ENCODE results near the gene KAT6B.
"Not testable (repeated sequence)": the region's sequence is repeated elsewhere in the genome, so short reads cannot be mapped to it uniquely, and the experiment has no call there.

The KAT6B gene

GRCh38 chr10:75038335-75038734 is 211.9 kb downstream of the KAT6B start:
- DNase-seq (ENCODE audit: low spot score): no peak

GRCh38 chr10:75040576-75040975 is 214.2 kb downstream of the KAT6B start:
- no peak for DNase-seq (ENCODE audit: low spot score)

GRCh38 chr10:75042292-75042974 is 216.0 kb downstream of the KAT6B start:
- DNase-seq (ENCODE audit: low spot score): no peak

- peak; percentile 6 for DNase-seq (ENCODE audit: low spot score)
Observed at GRCh38 chr10:75043256-75044131, 217.1 kb downstream of the KAT6B start.

- DNase-seq (ENCODE audit: low spot score): no peak
Observed at GRCh38 chr10:75048669-75049098, 222.3 kb downstream of the KAT6B start.

GRCh38 chr10:75049316-75050148 is 223.1 kb downstream of the KAT6B start:
- no peak for DNase-seq (ENCODE audit: low spot score)

- DNase-seq (ENCODE audit: low spot score): no peak
Observed at GRCh38 chr10:75050149-75050919, 223.9 kb downstream of the KAT6B start.

GRCh38 chr10:75051308-75051707 is 224.9 kb downstream of the KAT6B start:
- DNase-seq (ENCODE audit: low spot score): no peak

GRCh38 chr10:75055896-75056406 is 229.6 kb downstream of the KAT6B start:
- not testable (repeated sequence) for DNase-seq (ENCODE audit: low spot score)

GRCh38 chr10:75057680-75058079 is 231.3 kb downstream of the KAT6B start:
- DNase-seq (ENCODE audit: low spot score): no peak

- DNase-seq (ENCODE audit: low spot score): no peak
Observed at GRCh38 chr10:75058161-75058560, 231.8 kb downstream of the KAT6B start.

- no peak for DNase-seq (ENCODE audit: low spot score)
Observed at GRCh38 chr10:75061709-75062505, 235.5 kb downstream of the KAT6B start.

- DNase-seq (ENCODE audit: low spot score): no peak
Observed at GRCh38 chr10:75062506-75063299, 236.3 kb downstream of the KAT6B start.

GRCh38 chr10:75063461-75064230 is 237.2 kb downstream of the KAT6B start:
- DNase-seq (ENCODE audit: low spot score): no peak

GRCh38 chr10:75065076-75065475 is 238.7 kb downstream of the KAT6B start:
- DNase-seq (ENCODE audit: low spot score): no peak

- no peak for DNase-seq (ENCODE audit: low spot score)
Observed at GRCh38 chr10:75066271-75066670, 239.9 kb downstream of the KAT6B start.

- no peak for DNase-seq (ENCODE audit: low spot score)
Observed at GRCh38 chr10:75067272-75067671, 240.9 kb downstream of the KAT6B start.

- no peak for DNase-seq (ENCODE audit: low spot score)
Observed at GRCh38 chr10:75068523-75068922, 242.1 kb downstream of the KAT6B start.

GRCh38 chr10:75070476-75070875 is 244.1 kb downstream of the KAT6B start:
- no peak for DNase-seq (ENCODE audit: low spot score)
